ENCODE results near the gene TSPEAR. TPM values are rescaled to one million over a fixed set of nuclear protein-coding genes. Genes with fewer than 3 reads are reported as not detected.

Gene TSPEAR
- total RNA-seq, 2 donors from 2014 or later = not detected

GRCh38 chr21:44589586-44590305 lies 121.6 kb downstream of the TSPEAR start:
- Histone ChIP-seq H3K4me1 (ENCODE audit: control insufficient read depth in 1 of 2, low read depth in 2 of 2) (no peaks in the 10 kb centered on the region), H3K4me3 (no peak overlapping the region), H3K27ac (no peak overlapping the region), H3K27me3 (replicated peaks; ENCODE audit: insufficient read depth) (no peaks in the 10 kb centered on the region), H3K9me3 (no peaks in the 10 kb centered on the region), H3K36me3 (no peaks in the 10 kb centered on the region)
- ATAC-seq (ENCODE audit: insufficient number of reproducible peaks, low FRiP score, low read depth) (no peak), DNase-seq (ENCODE audit: low spot score) (no peak)
- no peak for TF ChIP-seq CTCF (IDR thresholded peaks at IDR 0.05)

- ATAC-seq (ENCODE audit: insufficient number of reproducible peaks, low FRiP score, low read depth) = no peak
- Histone ChIP-seq H3K27ac (no peak overlapping the region), H3K27me3 (replicated peaks; ENCODE audit: insufficient read depth) (no peaks in the 10 kb centered on the region), H3K9me3 (no peaks in the 10 kb centered on the region), H3K36me3 (no peaks in the 10 kb centered on the region), H3K4me1 (ENCODE audit: control insufficient read depth in 1 of 2, low read depth in 2 of 2) (no peaks in the 10 kb centered on the region), H3K4me3 (no peak overlapping the region)
- DNase-seq (ENCODE audit: low spot score) = no peak
- TF ChIP-seq CTCF (IDR thresholded peaks at IDR 0.05) = no peak
Observed at GRCh38 chr21:44589094-44589493, 122.3 kb downstream of the TSPEAR start.

- ATAC-seq (ENCODE audit: insufficient number of reproducible peaks, low FRiP score, low read depth) (no peak), DNase-seq (ENCODE audit: low spot score) (no peak)
Observed at GRCh38 chr21:44585892-44586291, 125.5 kb downstream of the TSPEAR start.

GRCh38 chr21:44583800-44584147 lies 127.6 kb downstream of the TSPEAR start:
- Histone ChIP-seq H3K9me3 (peaks cover 7% of the 10 kb centered on the region), H3K36me3 (no peaks in the 10 kb centered on the region), H3K27ac (no peak overlapping the region), H3K4me3 (no peak overlapping the region), H3K27me3 (replicated peaks; ENCODE audit: insufficient read depth) (no peaks in the 10 kb centered on the region), H3K4me1 (ENCODE audit: control insufficient read depth in 1 of 2, low read depth in 2 of 2) (no peaks in the 10 kb centered on the region)
- ATAC-seq (ENCODE audit: insufficient number of reproducible peaks, low FRiP score, low read depth) = no peak
- DNase-seq (ENCODE audit: low spot score) = no peak
- no peak for TF ChIP-seq CTCF (IDR thresholded peaks at IDR 0.05)

More at GRCh38 chr21:44585892-44586291, 125.5 kb downstream of the TSPEAR start:
- Histone ChIP-seq H3K36me3 (no peaks in the 10 kb centered on the region), H3K4me1 (ENCODE audit: control insufficient read depth in 1 of 2, low read depth in 2 of 2) (no peaks in the 10 kb centered on the region), H3K9me3 (peaks cover 7% of the 10 kb centered on the region), H3K4me3 (no peak overlapping the region), H3K27me3 (replicated peaks; ENCODE audit: insufficient read depth) (no peaks in the 10 kb centered on the region), H3K27ac (no peak overlapping the region)
- TF ChIP-seq CTCF (IDR thresholded peaks at IDR 0.05) = no peak

- Histone ChIP-seq H3K4me1 (ENCODE audit: control insufficient read depth in 1 of 2, low read depth in 2 of 2) (no peaks in the 10 kb centered on the region), H3K27me3 (replicated peaks; ENCODE audit: insufficient read depth) (no peaks in the 10 kb centered on the region), H3K36me3 (no peaks in the 10 kb centered on the region), H3K27ac (no peak overlapping the region), H3K4me3 (no peak overlapping the region), H3K9me3 (peaks cover 7% of the 10 kb centered on the region)
- no peak for DNase-seq (ENCODE audit: low spot score)
- TF ChIP-seq CTCF (IDR thresholded peaks at IDR 0.05) = no peak
- no peak for ATAC-seq (ENCODE audit: insufficient number of reproducible peaks, low FRiP score, low read depth)
Observed at GRCh38 chr21:44583089-44583799, 128.1 kb downstream of the TSPEAR start.
